ENCODE data around the gene HERPUD1. TPM values are rescaled to one million over a fixed set of nuclear protein-coding genes. Genes with fewer than 3 reads are reported as not detected.

The HERPUD1 gene
- total and polyA plus RNA-seq, 2 of the 13 experiments (the other 11 are each of a cell fraction or from before 2014, with no cell fraction given), result 96.2 to 323 TPM

DNA sequence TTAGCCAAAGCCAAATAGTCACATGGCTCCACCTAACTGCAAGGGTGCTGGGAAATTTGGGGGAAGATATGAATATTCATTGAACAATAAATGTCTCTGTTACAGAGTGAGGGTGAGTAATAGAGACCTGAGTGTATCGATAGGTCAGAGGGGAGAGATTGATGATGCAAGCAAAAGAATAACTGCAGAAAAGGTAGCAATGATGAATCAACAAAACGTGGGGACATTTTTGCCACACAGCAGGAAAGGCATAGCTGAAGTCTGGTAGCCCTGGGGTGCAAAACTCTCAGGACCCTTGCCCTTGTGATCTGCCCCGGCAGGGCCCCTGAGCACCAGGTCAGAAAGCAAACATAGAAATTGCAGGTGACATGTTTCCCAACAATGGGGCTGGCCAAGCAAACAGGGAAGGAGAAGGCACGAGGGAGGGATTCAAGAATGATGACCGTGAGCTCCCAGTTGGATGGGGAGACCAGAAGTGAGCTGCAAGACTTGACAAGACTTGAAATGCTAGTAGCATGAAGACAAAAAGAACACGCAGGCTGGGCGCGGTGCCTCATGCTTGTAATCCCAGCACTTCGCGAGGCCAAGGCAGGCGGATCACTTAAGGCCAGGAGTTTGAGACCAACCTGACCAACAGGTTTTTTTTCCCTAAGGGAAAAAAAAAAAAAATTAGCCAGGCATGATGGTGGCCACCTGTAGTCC, 12.7 kb upstream of the HERPUD1 start (continued):
- TF ChIP-seq MIER3 (CRISPR knock-in tag; IDR thresholded peaks at IDR 0.05; ENCODE audit: borderline replicate concordance), result peak; percentile 87; the same call in 1 of the 2 replicates
- no peak for TF ChIP-seq SOX6 (IDR thresholded peaks at IDR 0.05)
- peak; percentile 96 for TF ChIP-seq SOX6 (CRISPR knock-in tag; IDR thresholded peaks at IDR 0.05)
- no peak for TF ChIP-seq ZNF468 (CRISPR knock-in tag; IDR thresholded peaks at IDR 0.05)
- 0 out of 2 replicates have a peak, but pooled peaks have one; percentile 24 for TF ChIP-seq ZNF230 (CRISPR knock-in tag; IDR thresholded peaks at IDR 0.05)
- TF ChIP-seq XRCC5 (optimal IDR thresholded peaks at IDR 0.05; ENCODE audit: low read length), result peak; percentile 40
- peak; percentile 84 for TF ChIP-seq MED1 (CRISPR knock-in tag; IDR thresholded peaks at IDR 0.05)
- TF ChIP-seq, protein P1, sequence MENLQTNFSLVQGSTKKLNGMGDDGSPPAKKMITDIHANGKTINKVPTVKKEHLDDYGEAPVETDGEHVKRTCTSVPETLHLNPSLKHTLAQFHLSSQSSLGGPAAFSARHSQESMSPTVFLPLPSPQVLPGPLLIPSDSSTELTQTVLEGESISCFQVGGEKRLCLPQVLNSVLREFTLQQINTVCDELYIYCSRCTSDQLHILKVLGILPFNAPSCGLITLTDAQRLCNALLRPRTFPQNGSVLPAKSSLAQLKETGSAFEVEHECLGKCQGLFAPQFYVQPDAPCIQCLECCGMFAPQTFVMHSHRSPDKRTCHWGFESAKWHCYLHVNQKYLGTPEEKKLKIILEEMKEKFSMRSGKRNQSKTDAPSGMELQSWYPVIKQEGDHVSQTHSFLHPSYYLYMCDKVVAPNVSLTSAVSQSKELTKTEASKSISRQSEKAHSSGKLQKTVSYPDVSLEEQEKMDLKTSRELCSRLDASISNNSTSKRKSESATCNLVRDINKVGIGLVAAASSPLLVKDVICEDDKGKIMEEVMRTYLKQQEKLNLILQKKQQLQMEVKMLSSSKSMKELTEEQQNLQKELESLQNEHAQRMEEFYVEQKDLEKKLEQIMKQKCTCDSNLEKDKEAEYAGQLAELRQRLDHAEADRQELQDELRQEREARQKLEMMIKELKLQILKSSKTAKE (CRISPR knock-in tag; IDR thresholded peaks at IDR 0.05; ENCODE audit: borderline replicate concordance), result peak; percentile 79
- TF ChIP-seq, protein P2, sequence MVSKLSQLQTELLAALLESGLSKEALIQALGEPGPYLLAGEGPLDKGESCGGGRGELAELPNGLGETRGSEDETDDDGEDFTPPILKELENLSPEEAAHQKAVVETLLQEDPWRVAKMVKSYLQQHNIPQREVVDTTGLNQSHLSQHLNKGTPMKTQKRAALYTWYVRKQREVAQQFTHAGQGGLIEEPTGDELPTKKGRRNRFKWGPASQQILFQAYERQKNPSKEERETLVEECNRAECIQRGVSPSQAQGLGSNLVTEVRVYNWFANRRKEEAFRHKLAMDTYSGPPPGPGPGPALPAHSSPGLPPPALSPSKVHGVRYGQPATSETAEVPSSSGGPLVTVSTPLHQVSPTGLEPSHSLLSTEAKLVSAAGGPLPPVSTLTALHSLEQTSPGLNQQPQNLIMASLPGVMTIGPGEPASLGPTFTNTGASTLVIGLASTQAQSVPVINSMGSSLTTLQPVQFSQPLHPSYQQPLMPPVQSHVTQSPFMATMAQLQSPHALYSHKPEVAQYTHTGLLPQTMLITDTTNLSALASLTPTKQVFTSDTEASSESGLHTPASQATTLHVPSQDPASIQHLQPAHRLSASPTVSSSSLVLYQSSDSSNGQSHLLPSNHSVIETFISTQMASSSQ (IDR thresholded peaks at IDR 0.05; ENCODE audit: low read depth), result no peak
- TF ChIP-seq, protein P2 (CRISPR knock-in tag; IDR thresholded peaks at IDR 0.05; ENCODE audit: borderline replicate concordance), result peak; percentile 60; the same call in 1 of the 2 replicates
- no peak for TF ChIP-seq ZNF660 (CRISPR knock-in tag; IDR thresholded peaks at IDR 0.05; ENCODE audit: borderline replicate concordance, low read depth)
- TF ChIP-seq, protein P3, sequence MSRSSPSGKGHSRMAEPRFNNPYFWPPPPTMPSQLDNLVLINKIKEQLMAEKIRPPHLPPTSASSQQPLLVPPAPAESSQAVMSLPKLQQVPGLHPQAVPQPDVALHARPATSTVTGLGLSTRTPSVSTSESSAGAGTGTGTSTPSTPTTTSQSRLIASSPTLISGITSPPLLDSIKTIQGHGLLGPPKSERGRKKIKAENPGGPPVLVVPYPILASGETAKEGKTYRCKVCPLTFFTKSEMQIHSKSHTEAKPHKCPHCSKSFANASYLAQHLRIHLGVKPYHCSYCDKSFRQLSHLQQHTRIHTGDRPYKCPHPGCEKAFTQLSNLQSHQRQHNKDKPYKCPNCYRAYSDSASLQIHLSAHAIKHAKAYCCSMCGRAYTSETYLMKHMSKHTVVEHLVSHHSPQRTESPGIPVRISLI (CRISPR knock-in tag; IDR thresholded peaks at IDR 0.05; ENCODE audit: borderline replicate concordance), result peak; percentile 61; the same call in 1 of the 2 replicates
- TF ChIP-seq, protein P4, sequence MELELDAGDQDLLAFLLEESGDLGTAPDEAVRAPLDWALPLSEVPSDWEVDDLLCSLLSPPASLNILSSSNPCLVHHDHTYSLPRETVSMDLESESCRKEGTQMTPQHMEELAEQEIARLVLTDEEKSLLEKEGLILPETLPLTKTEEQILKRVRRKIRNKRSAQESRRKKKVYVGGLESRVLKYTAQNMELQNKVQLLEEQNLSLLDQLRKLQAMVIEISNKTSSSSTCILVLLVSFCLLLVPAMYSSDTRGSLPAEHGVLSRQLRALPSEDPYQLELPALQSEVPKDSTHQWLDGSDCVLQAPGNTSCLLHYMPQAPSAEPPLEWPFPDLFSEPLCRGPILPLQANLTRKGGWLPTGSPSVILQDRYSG (CRISPR knock-in tag; IDR thresholded peaks at IDR 0.05), result no peak
- peak; percentile 75 for TF ChIP-seq BHLHE40 (IDR thresholded peaks at IDR 0.05; ENCODE audit: low read length)
- TF ChIP-seq FOXK1 (CRISPR knock-in tag; IDR thresholded peaks at IDR 0.05; ENCODE audit: borderline replicate concordance, low read depth), result peak; percentile 79; the same call in 1 of the 2 replicates
- peak; percentile 96 for TF ChIP-seq PPARG (CRISPR knock-in tag; conservative IDR thresholded peaks at IDR 0.05)
- peak; percentile 68 for TF ChIP-seq THAP11 (CRISPR knock-in tag; IDR thresholded peaks at IDR 0.05)
- TF ChIP-seq, protein P5, sequence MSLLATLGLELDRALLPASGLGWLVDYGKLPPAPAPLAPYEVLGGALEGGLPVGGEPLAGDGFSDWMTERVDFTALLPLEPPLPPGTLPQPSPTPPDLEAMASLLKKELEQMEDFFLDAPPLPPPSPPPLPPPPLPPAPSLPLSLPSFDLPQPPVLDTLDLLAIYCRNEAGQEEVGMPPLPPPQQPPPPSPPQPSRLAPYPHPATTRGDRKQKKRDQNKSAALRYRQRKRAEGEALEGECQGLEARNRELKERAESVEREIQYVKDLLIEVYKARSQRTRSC (CRISPR knock-in tag; IDR thresholded peaks at IDR 0.05; ENCODE audit: low read depth), result 0 out of 2 replicates have a peak, but pooled peaks have one; percentile 76
- TF ChIP-seq ZSCAN9 (CRISPR knock-in tag; IDR thresholded peaks at IDR 0.05; ENCODE audit: borderline replicate concordance), result peak; percentile 61; the same call in 1 of the 2 replicates
- no peak for TF ChIP-seq FOXP1 (IDR thresholded peaks at IDR 0.05)
- peak; percentile 91 for TF ChIP-seq FOXP1 (CRISPR knock-in tag; IDR thresholded peaks at IDR 0.05)
- TF ChIP-seq FOSL2 (CRISPR knock-in tag; IDR thresholded peaks at IDR 0.05), result peak; percentile 81
- TF ChIP-seq FOXK2 (IDR thresholded peaks at IDR 0.05), result no peak
